ENCODE data around the gene L3MBTL3. TPM values are rescaled to one million over a fixed set of nuclear protein-coding genes. Genes with fewer than 3 reads are reported as not detected.

Gene L3MBTL3
- total RNA-seq, 1 donor from 2014 or later: 22.2 TPM

GRCh38 chr6:130162421-130162820, 144.0 kb downstream of the L3MBTL3 start:
- DNase-seq (ENCODE audit: low read depth) (no peak), FAIRE-seq (no peak)
- H3K27me3 ChIP-seq (ENCODE audit: insufficient read depth, low read length): no peaks in the 10 kb centered on the region
- no peak overlapping the region for H2AFZ ChIP-seq (ENCODE audit: low read depth, low read length)
- no peak overlapping the region for H3K4me3 ChIP-seq (ENCODE audit: insufficient read depth, low read depth, low read length)
- no peaks in the 10 kb centered on the region for H3K4me1 ChIP-seq (ENCODE audit: insufficient read depth, low read length)
- no peaks in the 10 kb centered on the region for H3K4me1 Mint-ChIP-seq (ENCODE audit: low read depth, unreplicated experiment)
- H3K27me3 Mint-ChIP-seq (ENCODE audit: low read depth, unreplicated experiment): no peaks in the 10 kb centered on the region
- TF ChIP-seq CTCF (IDR thresholded peaks at IDR 0.05; ENCODE audit: insufficient read depth, low read depth, low read length) (no peak), EZH2 (IDR thresholded peaks at IDR 0.05; ENCODE audit: insufficient read depth, low read length) (no peak)
- H3K9me3 Mint-ChIP-seq (ENCODE audit: unreplicated experiment): peaks cover 6% of the 10 kb centered on the region
- no peaks in the 10 kb centered on the region for H3K36me3 Mint-ChIP-seq (ENCODE audit: low read depth, unreplicated experiment)
- no peaks in the 10 kb centered on the region for H3K79me2 ChIP-seq (ENCODE audit: insufficient read depth, low read length)
- no peaks in the 10 kb centered on the region for H4K20me1 ChIP-seq (ENCODE audit: insufficient read depth, low read length)
- no peak overlapping the region for H3K27ac Mint-ChIP-seq (ENCODE audit: unreplicated experiment)
- H3K9me3 ChIP-seq (ENCODE audit: insufficient read depth, low read depth, low read length): no peaks in the 10 kb centered on the region
- no peak overlapping the region for H3K27ac ChIP-seq (ENCODE audit: low read depth, low read length)
- no peak overlapping the region for H3K9ac ChIP-seq (ENCODE audit: low read length)
- no peak overlapping the region for H3K4me3 Mint-ChIP-seq (ENCODE audit: unreplicated experiment)
- no peak overlapping the region for H3K4me2 ChIP-seq (ENCODE audit: low read length)
- no peaks in the 10 kb centered on the region for H3K36me3 ChIP-seq (ENCODE audit: insufficient read depth, low read length)

- DNase-seq (ENCODE audit: low read depth): no peak
- Histone ChIP-seq H3K79me2 (ENCODE audit: insufficient read depth, low read length) (no peaks in the 10 kb centered on the region), H4K20me1 (ENCODE audit: insufficient read depth, low read length) (no peaks in the 10 kb centered on the region), H2AFZ (ENCODE audit: low read depth, low read length) (no peak overlapping the region), H3K9me3 (ENCODE audit: insufficient read depth, low read depth, low read length) (no peaks in the 10 kb centered on the region), H3K9ac (ENCODE audit: low read length) (no peak overlapping the region), H3K4me2 (ENCODE audit: low read length) (no peak overlapping the region), H3K27ac (ENCODE audit: low read depth, low read length) (no peak overlapping the region), H3K36me3 (ENCODE audit: insufficient read depth, low read length) (no peaks in the 10 kb centered on the region), H3K4me1 (ENCODE audit: insufficient read depth, low read length) (no peaks in the 10 kb centered on the region), H3K27me3 (ENCODE audit: insufficient read depth, low read length) (no peaks in the 10 kb centered on the region), H3K4me3 (ENCODE audit: insufficient read depth, low read depth, low read length) (no peak overlapping the region)
- no peaks in the 10 kb centered on the region for H3K27me3 Mint-ChIP-seq (ENCODE audit: low read depth, unreplicated experiment)
- no peaks in the 10 kb centered on the region for H3K4me1 Mint-ChIP-seq (ENCODE audit: low read depth, unreplicated experiment)
- no peak overlapping the region for H3K4me3 Mint-ChIP-seq (ENCODE audit: unreplicated experiment)
- no peak for TF ChIP-seq CTCF (IDR thresholded peaks at IDR 0.05; ENCODE audit: insufficient read depth, low read depth, low read length)
- no peak for TF ChIP-seq EZH2 (IDR thresholded peaks at IDR 0.05; ENCODE audit: insufficient read depth, low read length)
- H3K36me3 Mint-ChIP-seq (ENCODE audit: low read depth, unreplicated experiment): no peaks in the 10 kb centered on the region
- peaks cover 3% of the 10 kb centered on the region for H3K9me3 Mint-ChIP-seq (ENCODE audit: unreplicated experiment)
- no peak overlapping the region for H3K27ac Mint-ChIP-seq (ENCODE audit: unreplicated experiment)
- FAIRE-seq: no peak
These were observed 144.9 kb downstream of the L3MBTL3 start for GRCh38 chr6:130163266-130163665.

GRCh38 chr6:130164251-130164650, 145.9 kb downstream of the L3MBTL3 start:
- DNase-seq (ENCODE audit: low read depth) (no peak), FAIRE-seq (no peak)
- Histone ChIP-seq H3K4me3 (ENCODE audit: insufficient read depth, low read depth, low read length) (no peak overlapping the region), H3K27ac (ENCODE audit: low read depth, low read length) (no peak overlapping the region), H3K9me3 (ENCODE audit: insufficient read depth, low read depth, low read length) (no peaks in the 10 kb centered on the region), H3K36me3 (ENCODE audit: insufficient read depth, low read length) (no peaks in the 10 kb centered on the region), H3K4me2 (ENCODE audit: low read length) (no peak overlapping the region), H4K20me1 (ENCODE audit: insufficient read depth, low read length) (no peaks in the 10 kb centered on the region), H3K9ac (ENCODE audit: low read length) (no peak overlapping the region), H3K4me1 (ENCODE audit: insufficient read depth, low read length) (no peaks in the 10 kb centered on the region), H3K79me2 (ENCODE audit: insufficient read depth, low read length) (no peaks in the 10 kb centered on the region), H2AFZ (ENCODE audit: low read depth, low read length) (no peak overlapping the region), H3K27me3 (ENCODE audit: insufficient read depth, low read length) (no peaks in the 10 kb centered on the region)
- no peaks in the 10 kb centered on the region for H3K4me1 Mint-ChIP-seq (ENCODE audit: low read depth, unreplicated experiment)
- H3K36me3 Mint-ChIP-seq (ENCODE audit: low read depth, unreplicated experiment): no peaks in the 10 kb centered on the region
- H3K27me3 Mint-ChIP-seq (ENCODE audit: low read depth, unreplicated experiment): no peaks in the 10 kb centered on the region
- H3K27ac Mint-ChIP-seq (ENCODE audit: unreplicated experiment): no peak overlapping the region
- TF ChIP-seq EZH2 (IDR thresholded peaks at IDR 0.05; ENCODE audit: insufficient read depth, low read length): no peak
- no peak for TF ChIP-seq CTCF (IDR thresholded peaks at IDR 0.05; ENCODE audit: insufficient read depth, low read depth, low read length)
- H3K9me3 Mint-ChIP-seq (ENCODE audit: unreplicated experiment): no peaks in the 10 kb centered on the region
- no peak overlapping the region for H3K4me3 Mint-ChIP-seq (ENCODE audit: unreplicated experiment)

Measured in astrocyte (in vitro differentiated cells and primary cell).